Measurements from ENCODE around the gene PRSS57. TPM values are rescaled to one million over a fixed set of nuclear protein-coding genes. Genes with fewer than 3 reads are reported as not detected.

Gene PRSS57
- total RNA-seq, 2 donors from 2014 or later: 1.7 TPM; not detected in 1

DNA sequence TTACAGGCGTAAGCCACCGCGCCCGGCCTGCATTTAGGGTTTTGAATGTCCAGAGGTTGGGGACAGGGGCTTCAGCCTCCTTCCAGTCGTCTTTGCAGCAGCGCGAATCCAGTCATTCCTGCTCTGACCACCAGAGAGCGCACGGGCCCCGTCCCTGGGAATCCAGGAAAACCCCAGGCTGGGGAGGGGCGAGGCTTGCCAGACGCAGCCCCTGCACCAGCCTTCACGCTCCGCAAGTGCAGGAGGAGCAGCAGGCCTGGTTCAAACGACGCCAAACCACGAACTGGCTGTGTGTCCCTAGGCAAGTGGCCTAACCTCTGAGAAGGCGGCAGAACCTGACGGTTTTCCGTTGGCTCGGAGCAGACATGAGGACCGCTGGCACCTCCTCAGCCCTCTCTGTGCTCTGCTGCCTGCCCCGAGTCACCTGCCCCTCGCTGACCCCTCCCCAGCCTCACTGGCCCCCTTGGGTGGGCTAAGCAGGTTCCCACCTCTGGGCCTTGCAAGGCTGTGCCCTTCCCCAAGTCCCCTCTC is 30.3 kb downstream of the PRSS57 start:
- intact Hi-C loops (cut with DNase I): loop anchor here (2.0 to 10.0 kb wide), 2 partner anchors 70 to 320 kb away; partner anchors contain the start of gene WDR18
- WGBS: 3% methylated on average over 24 of the region's 24 CpGs
- no peaks in the 10 kb centered on the region for H3K27me3 ChIP-seq (replicated peaks; ENCODE audit: insufficient read depth)
- H3K27ac ChIP-seq: peak overlapping the region in 1 of 2 donors; percentile 24
- TF ChIP-seq CTCF (IDR thresholded peaks at IDR 0.05) (peak; percentile 87 to 98 (median 94)), POLR2AphosphoS5 (IDR thresholded peaks at IDR 0.05) (peak; percentile 66), POLR2A (IDR thresholded peaks at IDR 0.05) (no peak)
- no peaks in the 10 kb centered on the region for H3K36me3 ChIP-seq
- H3K4me1 ChIP-seq (replicated peaks): peaks cover 20% of the 10 kb centered on the region
- no peaks in the 10 kb centered on the region for H3K9me3 ChIP-seq
- no peak overlapping the region for H3K4me3 ChIP-seq
- DNase-seq (ENCODE audit: low spot score): peak; percentile 65

DNA sequence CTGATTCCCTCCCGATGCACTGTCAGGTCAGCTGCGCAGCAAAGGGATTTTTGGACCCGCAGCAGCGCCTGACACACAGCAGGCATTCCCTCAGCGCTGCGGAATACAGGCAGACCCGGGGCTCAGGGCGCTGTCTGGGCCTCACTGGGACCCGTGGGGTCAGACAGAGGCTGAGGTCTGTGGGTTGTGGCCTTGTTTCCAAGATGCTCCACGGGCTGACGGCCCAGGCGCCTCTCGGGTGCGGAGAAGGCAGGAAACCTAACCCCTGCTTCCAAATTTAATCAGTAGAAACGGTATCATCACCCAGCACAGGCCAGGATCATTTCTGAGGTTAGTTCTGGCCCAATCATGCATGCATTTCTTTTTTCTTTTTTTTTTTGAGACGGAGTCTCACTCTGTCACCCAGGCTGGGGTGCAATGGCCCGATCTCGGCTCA is 31.6 kb downstream of the PRSS57 start:
- no peaks in the 10 kb centered on the region for H3K27me3 ChIP-seq (replicated peaks; ENCODE audit: insufficient read depth)
- no peak for DNase-seq (ENCODE audit: low spot score)
- peaks cover 29% of the 10 kb centered on the region for H3K4me1 ChIP-seq (replicated peaks)
- no peaks in the 10 kb centered on the region for H3K36me3 ChIP-seq
- intact Hi-C loops (cut with DNase I): loop anchor here (2.0 to 10.0 kb wide), 2 partner anchors 71 to 321 kb away; partner anchors contain the start of gene WDR18
- WGBS: 63% methylated on average over 18 of the region's 18 CpGs
- no peak for TF ChIP-seq POLR2A (IDR thresholded peaks at IDR 0.05)
- TF ChIP-seq POLR2AphosphoS5 (IDR thresholded peaks at IDR 0.05): no peak
- TF ChIP-seq CTCF (IDR thresholded peaks at IDR 0.05): peak in 1 of 4 experiments; percentile 9
- no peaks in the 10 kb centered on the region for H3K9me3 ChIP-seq
- H3K27ac ChIP-seq: peak overlapping the region; percentile 90 to 96
- peak overlapping the region; percentile 96 to 97 for H3K4me3 ChIP-seq

- 1% methylated on average over 79 of the region's 97 CpGs for WGBS
Observed at GRCh38 chr19:662962-663681, 32.1 kb downstream of the PRSS57 start, which contains the start of gene RNF126. TSS of gene RNF126 (minus strand) at chr19:663214. CDS start at chr19:663121, 93 bp downstream.

GRCh38 chr19:662207-662961 is 32.9 kb downstream of the PRSS57 start:
- DNase-seq (ENCODE audit: low spot score): no peak
- Histone ChIP-seq H3K9me3 (no peaks in the 10 kb centered on the region), H3K27ac (peak overlapping the region; percentile 69 to 90), H3K27me3 (replicated peaks; ENCODE audit: insufficient read depth) (no peaks in the 10 kb centered on the region), H3K36me3 (no peaks in the 10 kb centered on the region), H3K4me3 (peak overlapping the region; percentile 96 to 97), H3K4me1 (replicated peaks) (peaks cover 31% of the 10 kb centered on the region)
- peak; percentile 50 for TF ChIP-seq POLR2A (IDR thresholded peaks at IDR 0.05)
- no peak for TF ChIP-seq CTCF (IDR thresholded peaks at IDR 0.05)
- under 1% methylated on average over 53 of the region's 81 CpGs for WGBS
- intact Hi-C loops (cut with DNase I): loop anchor here (10.0 kb wide), 1 partner anchor 322 kb away; the partner anchor contains the start of gene WDR18

More at GRCh38 chr19:662962-663681, 32.1 kb downstream of the PRSS57 start, which contains the start of gene RNF126:
- TF ChIP-seq POLR2AphosphoS5 (IDR thresholded peaks at IDR 0.05) (peak; percentile 57), POLR2A (IDR thresholded peaks at IDR 0.05) (peak; percentile 48), CTCF (IDR thresholded peaks at IDR 0.05) (no peak)
- DNase-seq (ENCODE audit: low spot score): peak; percentile 88
- no peaks in the 10 kb centered on the region for H3K9me3 ChIP-seq
- peak within 1 kb of the TSS; percentile 90 to 96 for H3K27ac ChIP-seq
- H3K36me3 ChIP-seq: no peaks in the 10 kb centered on the region
- intact Hi-C loops (cut with DNase I): loop anchor here (10.0 kb wide), 1 partner anchor 322 kb away; the partner anchor contains the start of gene WDR18
- H3K4me1 ChIP-seq (replicated peaks): peaks cover 31% of the 10 kb centered on the region
- no peaks in the 10 kb centered on the region for H3K27me3 ChIP-seq (replicated peaks; ENCODE audit: insufficient read depth)
- peak within 1 kb of the TSS; percentile 96 to 97 for H3K4me3 ChIP-seq
